CD4-positive, alpha-beta T cell treated with Interferon alpha-2 for 1 hour (primary cell): ENCODE measurements around the gene MTMR12.
"Not testable (repeated sequence)": the region's sequence is repeated elsewhere in the genome, so short reads cannot be mapped to it uniquely, and the experiment has no call there.

Experiments used
- DNase-seq, 2 donors: peaks; one replicate each; pipeline ENCODE4 v3.0.0-alpha.2; 2020 to 2022

The MTMR12 gene

DNA sequence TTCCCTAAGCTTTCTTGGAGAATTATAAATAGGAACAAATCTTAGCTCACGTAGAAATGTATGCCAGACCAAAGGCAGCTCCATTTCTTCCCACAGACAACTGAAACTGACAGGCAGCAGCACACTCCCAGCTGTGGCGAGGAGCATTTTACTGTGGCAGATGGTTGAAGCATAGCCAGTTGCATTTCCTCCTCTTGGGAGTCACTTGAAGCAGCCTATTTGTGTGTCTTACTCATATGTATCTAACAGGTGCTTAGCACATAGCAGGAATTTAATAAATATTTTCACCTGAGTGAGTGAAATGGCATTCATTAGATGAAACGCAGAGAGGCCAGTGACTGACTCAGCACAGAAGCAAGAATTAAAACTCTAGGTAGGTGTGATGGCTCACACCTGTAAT lies 12.3 kb upstream of the MTMR12 start:
- DNase-seq: no peak

DNA sequence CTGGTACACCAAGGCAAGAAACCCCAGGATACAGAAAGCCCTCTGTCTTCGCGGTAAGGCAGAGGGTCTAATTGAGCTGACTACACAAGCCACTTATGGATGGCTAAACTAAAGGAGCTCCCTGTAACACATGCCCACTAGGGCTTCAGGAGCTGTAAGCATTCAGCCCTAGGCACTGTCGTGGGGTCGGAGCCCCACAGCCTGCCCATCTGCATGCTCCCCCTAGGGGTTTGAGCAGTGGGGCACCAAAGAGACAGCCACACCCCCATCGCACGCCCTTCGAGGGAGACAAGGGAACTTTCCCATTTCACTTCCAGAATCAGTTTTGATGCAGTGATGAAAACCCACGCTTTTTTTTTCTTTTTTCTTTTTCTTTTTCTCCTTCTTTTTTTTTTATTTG lies 11.0 kb upstream of the MTMR12 start:
- no peak for DNase-seq

- no peak for DNase-seq
These were observed 10.1 kb upstream of the MTMR12 start for GRCh38 chr5:32322882-32323281.

GRCh38 chr5:32321787-32322186 lies 9.0 kb upstream of the MTMR12 start:
- DNase-seq: not testable (repeated sequence)

DNA sequence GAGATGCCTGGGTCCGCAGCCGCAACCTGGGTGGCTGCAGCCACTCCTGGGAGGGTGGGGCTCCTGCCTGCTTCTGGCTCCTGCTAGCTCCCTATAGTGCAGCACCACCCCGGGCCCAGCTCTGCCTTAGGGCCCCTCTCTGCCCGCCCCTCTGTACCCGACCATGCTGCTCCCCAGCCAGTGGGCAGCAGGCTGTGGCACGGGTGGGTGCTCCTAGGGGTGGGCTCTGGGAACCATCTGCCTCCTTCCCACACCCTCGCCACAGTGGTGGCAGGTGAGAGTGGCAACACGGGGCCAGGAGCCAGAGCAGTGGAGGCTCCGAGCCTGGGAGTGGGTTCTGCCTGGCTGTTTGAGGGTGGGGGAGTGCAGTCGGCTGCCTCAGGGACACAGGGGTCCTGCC lies 7.8 kb upstream of the MTMR12 start:
- DNase-seq: no peak

GRCh38 chr5:32319926-32320543 lies 7.3 kb upstream of the MTMR12 start:
- no peak for DNase-seq

- no peak for DNase-seq
These were observed 6.7 kb upstream of the MTMR12 start for GRCh38 chr5:32319392-32319791.

- DNase-seq: no peak
These were observed 4.3 kb upstream of the MTMR12 start for GRCh38 chr5:32317041-32317440.

- DNase-seq: no peak
These were observed 2.7 kb upstream of the MTMR12 start for GRCh38 chr5:32315221-32316014.

- no peak for DNase-seq
These were observed 1.9 kb upstream of the MTMR12 start for GRCh38 chr5:32314658-32315057.

GRCh38 chr5:32314152-32314488 lies 1.4 kb upstream of the MTMR12 start:
- not testable (repeated sequence) for DNase-seq

DNA sequence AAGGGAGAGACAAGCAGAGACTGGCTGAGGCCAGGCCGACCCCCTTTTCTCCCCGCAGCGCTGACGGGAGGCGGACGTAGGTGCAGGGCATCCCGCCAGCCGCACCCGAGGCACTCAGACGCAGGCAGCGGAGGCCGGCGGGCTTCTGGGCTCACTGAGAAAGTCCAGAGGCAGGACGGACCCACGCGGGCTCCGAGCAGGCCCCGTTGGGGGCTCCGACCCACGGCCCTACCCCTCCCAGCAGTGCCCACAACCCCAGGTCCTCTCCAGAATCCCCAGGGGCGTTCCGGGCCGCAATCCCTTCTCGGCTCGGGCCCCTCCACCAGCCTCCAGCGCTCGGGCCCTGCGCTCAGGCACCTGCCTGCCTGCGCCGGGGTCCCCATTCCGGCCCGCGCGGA lies 543 bp downstream of the MTMR12 start:
- DNase-seq: peak; percentile 30 to 46

DNA sequence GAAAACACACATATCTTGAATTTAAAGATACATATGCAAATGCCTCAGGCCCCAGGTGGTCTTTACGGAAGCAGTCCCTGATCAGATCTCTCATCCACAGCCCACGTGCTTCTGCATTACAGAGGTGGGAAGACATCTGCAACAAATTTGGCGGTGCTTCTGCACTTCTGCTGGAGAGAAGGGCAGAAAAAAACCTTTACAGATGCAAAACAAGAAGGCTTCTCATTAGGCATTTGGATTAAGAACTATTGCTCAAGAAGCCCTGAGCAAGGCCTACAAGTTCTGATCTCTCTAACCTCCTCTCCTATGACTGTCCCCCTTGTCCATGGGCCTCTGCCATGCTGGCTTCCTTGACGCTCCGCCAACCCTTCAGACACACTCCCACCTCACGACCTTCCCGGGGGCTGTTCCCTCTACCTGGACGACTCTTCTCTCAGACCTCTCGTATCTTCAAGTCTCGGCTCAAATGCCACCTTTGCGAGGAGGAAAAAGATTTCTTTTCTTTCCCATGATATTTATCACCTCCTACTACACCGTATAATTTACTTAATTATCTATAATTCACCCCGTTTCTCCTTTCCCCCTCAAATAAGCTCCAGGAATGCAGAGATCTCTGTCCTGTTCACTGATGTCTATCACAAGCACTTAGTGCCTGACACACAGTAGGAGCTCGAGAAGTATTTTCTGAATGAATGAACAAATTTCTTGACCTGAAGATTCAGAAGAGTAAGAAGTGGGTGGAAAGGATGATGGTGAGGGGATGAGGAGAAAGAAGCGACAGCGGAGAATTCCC lies 1.1 kb downstream of the MTMR12 start:
- DNase-seq: no peak

DNA sequence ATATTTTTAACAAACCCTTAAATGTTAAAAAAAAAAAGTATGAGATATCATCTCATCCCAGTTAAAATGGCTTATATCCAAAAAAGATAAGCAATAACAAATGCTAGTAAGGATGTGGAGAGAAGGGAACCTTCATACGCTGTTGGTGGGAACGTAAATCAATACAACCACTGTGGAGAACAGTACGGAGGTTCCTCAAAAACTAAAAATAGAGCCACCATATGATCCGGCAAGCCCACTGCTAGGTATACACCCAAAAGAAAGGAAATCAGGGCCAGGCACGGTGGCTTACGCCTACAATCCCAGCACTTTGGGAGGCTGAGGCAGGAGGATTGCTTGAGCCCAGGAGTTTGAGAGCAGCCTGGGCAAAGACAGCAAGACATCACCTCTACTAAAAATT lies 3.0 kb downstream of the MTMR12 start:
- no peak for DNase-seq

DNA sequence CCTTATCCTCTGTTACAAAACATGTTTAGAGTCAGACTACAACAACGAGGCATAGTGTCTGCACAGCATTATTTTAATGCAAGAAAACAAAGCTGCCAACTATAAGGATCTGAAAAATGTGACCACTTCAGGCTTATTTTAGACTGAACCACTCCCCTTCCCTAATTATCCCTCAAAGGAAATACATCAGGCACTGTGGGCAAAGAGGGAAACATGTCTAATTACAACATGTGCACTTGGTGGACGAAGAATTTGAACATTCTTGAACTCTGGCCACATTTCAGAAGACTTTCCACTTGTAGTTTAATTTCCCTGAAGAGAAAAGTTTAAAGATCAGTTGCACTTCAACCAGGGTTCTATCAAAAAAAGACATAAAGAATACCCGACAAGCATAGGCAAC lies 3.8 kb downstream of the MTMR12 start:
- DNase-seq: no peak

DNA sequence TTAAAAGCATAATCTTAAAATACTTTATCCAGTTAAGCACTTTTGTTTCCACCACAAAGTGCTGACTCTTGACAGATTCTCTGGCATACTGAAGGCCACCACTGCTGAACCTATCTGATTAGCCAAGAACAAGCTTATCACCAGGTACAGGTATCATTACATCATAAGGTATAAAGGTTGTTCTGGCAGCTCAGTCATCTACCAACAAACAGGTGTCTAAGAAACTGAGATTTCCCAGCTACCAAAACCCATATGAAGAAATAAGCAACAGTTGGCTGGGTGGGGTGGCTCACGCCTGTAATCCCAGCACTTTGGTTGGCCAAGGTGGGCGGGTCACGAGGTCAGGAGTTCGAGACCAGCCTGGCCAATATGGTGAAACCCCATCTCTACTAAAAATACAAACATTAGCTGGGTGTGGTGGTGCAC lies 5.0 kb downstream of the MTMR12 start:
- DNase-seq: no peak

GRCh38 chr5:32304622-32305021 lies 8.1 kb downstream of the MTMR12 start:
- no peak for DNase-seq

DNA sequence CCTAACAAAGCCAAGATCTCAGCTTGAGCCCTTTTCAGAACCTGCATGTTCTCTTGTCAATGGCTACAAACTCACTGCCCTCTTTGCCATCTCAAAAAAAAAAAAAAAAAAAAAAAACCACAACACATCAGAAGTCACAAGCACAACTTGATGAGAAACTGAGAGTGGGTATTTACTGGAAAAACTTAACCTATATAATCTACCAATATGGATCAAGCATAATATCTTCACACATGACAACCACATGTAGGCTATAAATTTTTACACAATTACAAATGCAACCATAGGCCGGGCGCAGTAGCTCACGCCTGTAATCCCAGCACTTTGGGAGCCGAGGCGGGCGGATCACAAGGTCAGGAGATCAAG lies 9.0 kb downstream of the MTMR12 start:
- no peak for DNase-seq

DNA sequence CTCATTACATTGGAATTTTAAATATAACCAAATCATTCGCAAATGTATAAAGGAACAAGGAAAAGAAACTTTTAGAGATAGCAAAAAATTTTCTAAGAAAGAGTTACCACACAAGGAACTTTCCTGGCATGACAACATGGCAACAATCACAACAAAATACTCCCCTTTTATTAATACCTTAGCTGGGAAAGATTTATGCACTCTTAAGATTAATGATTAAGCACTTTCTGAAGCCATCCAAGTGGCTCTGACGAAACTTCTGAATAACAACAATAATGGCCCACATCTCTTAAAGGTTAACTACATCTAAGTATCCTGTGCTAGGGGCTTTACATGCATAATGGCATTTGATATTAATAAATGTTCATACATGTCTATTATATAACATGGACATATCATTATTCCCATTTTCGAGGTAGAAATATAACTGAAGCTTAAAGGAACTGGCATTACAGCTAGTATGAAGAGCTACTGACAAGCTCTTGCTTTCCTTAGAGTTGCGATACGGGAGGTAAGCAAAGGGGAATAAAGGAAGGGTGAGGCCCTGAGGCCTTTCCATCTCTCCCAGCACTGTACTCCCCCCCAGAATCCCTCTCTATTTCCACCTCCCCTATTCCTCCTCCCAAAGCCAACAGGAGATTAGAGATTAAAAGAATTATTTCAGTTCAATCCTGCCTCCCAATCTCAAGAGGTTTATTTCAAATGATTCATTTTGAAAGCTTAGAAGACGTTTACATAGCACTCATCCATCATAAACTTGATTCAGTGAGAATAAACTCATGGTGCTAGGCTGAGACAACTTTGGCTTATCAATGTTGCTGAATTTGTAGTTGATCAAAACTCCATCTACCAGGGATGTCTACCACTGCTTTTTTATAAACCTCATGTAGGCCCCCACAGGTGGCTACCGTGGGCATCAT lies 9.6 kb downstream of the MTMR12 start:
- no peak for DNase-seq

- DNase-seq: no peak
These were observed 10.8 kb downstream of the MTMR12 start for GRCh38 chr5:32301891-32302290.

DNA sequence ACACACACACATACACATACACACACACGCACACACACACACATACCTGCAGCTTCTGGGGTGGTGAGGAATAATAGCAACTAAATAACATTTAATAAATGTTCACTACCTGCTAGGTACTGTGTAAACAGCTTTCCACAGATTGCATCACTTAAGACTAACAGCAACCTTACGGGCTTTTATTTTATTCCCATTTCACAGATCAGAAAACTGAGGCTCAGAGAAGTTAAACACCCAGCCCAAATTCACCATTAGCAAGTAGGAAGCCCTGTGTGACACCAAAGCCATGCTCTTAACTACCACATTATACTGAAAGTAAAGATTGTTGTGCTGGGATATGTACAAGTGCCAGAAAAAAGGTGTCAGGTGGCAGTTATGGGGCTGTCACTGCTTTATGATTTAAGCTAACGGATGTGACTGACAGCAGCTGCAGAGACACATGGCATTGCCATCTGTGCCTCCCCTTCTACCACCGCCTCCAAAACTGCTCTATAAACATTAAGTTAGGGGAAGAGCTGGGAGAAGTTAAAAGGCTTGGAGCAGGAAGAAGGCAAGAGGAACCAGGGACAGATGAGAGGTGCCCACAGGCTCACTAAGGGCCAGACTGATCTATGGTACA lies 13.6 kb downstream of the MTMR12 start:
- DNase-seq: no peak

DNA sequence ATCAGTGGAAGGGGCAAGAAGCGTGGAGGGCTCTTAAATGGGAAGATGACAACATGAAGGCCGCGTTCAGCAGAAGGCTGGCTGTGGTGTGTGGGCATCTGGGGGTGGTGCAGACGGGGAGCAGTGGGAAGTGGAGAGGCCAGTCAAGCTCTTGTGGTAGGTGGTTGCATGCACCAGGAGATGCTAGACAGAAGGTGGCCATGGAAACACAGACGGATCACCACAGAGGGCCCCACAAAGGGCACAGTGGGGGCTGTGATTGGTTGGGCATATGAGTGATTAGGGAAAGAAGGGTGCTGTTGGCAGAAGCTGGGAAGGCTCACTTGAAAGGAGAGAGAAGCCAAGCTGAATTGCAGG lies 14.7 kb downstream of the MTMR12 start:
- no peak for DNase-seq
